HG03280 (cell line): Measurements from ENCODE around the gene SLC49A4.
"Not testable (repeated sequence)": the region's sequence is repeated elsewhere in the genome, so short reads cannot be mapped to it uniquely, and the experiment has no call there.

ENCODE experiments used
- ATAC-seq: cut with Tn5 transposase; IDR thresholded peaks from one replicate; pipeline ENCODE4 v1.9.1; 2021; ENCODE audit warnings: mild to moderate bottlenecking, moderate library complexity; ENCODE audit not compliant: unreplicated experiment

SLC49A4 gene, protein sequence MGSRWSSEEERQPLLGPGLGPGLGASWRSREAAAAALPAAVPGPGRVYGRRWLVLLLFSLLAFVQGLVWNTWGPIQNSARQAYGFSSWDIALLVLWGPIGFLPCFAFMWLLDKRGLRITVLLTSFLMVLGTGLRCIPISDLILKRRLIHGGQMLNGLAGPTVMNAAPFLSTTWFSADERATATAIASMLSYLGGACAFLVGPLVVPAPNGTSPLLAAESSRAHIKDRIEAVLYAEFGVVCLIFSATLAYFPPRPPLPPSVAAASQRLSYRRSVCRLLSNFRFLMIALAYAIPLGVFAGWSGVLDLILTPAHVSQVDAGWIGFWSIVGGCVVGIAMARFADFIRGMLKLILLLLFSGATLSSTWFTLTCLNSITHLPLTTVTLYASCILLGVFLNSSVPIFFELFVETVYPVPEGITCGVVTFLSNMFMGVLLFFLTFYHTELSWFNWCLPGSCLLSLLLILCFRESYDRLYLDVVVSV

DNA sequence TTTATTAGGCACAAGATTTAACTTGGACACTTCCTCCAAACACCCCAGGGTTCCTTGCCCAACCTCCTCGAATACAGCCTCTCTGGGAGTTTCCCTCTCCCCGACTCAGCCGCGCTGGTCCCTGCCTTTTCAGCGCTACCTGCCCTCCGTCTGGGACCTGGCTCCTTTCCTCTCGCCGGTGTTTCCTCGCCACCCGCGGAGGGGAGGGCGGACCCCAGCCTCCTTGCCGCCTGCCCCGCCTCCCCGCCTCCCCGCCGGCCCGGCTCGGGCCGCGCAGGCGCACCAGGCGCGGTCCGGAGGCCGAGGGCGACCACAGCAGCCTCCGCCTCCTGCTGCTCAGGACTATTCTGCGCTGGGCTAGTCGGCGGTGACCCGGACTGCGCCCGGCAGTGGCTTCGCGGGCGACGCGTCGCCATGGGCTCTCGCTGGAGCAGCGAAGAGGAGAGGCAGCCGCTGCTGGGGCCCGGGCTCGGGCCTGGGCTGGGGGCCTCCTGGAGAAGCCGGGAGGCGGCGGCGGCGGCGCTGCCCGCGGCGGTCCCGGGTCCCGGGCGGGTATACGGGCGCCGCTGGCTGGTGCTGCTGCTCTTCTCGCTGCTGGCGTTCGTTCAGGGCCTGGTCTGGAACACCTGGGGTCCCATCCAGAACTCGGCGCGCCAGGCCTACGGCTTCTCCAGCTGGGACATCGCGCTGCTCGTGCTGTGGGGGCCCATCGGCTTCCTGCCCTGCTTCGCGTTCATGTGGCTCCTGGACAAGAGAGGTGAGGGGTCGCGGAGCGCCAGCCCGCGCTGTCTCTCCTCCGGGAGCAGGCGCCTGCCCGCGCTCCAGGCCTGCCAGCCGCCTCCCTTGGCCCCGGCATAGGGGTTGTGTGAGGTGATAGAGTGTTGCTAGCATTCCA lies at the start of gene SLC49A4:
Gene SLC49A4 (plus strand): TSS at position 291 of the 895 bp plus-strand sequence. CDS start 124 bp downstream, at position 415.
- ATAC-seq: peak; percentile 82

DNA sequence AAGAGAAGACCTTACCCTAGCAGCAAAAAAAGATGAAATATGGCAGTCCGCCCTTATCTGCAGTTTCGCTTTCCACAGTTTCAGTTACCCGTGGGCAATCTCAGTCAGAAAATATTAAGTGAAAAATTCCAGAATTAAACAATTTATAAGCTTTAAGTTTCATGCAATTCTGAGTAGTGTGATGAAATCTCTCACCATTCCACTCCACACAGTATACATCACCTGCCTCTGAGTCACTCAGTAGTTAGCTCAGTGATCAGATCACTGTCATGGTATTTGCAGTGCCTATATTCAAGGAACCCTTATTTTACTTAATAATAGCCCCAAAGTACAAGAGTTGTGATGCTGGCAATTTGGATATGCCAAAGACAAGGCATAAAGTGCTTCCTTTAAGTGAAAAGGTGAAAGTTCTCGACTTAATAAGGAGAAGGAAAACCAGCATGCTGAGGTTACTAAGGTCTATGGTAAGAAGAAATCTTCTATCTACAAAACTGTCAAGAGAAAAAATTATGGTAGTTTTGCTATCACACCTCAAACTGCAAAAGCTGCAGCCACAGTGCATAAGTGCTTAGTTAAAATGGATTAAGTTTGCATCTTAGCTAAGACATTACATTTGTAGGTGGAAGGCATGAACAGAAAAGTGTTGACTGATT lies 49.4 kb upstream of the SLC49A4 start:
- no peak for ATAC-seq

DNA sequence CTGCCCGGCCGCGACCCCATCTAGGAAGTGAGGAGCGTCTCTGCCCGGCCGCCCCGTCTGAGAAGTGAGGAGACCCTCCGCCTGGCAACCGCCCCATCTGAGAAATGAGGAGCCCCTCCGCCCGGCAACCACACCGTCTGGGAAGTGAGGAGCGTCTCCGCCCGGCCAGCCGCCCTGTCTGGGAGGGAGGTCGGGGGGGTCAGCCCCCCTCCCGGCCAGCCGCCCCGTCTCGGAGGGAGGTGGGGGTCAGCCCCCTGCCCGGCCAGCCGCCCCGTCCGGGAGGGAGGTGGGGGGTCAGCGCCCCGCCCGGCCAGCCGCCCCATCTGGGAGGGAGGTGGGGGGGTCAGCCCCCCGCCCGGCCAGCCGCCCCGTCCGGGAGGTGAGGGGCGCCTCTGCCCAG lies 47.6 kb upstream of the SLC49A4 start:
- ATAC-seq: not testable (repeated sequence)

DNA sequence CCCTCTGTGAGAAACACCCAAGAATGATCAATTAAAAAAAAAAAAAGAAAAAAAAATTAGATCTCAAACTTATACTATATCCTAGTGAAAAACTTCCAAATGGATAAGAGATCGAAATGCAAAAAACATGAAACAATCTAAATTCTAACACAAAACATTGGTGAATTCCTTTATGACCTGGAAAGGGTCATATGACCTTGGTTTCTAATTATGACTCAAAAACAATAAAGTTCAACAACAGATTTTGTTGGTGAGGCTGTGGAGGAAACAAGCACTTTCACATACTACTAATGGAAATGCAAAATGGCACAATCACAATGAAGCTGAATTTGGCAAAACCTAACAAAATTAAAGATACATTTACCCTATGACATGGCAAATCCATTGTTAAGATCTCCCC lies 46.5 kb upstream of the SLC49A4 start:
- ATAC-seq: no peak

DNA sequence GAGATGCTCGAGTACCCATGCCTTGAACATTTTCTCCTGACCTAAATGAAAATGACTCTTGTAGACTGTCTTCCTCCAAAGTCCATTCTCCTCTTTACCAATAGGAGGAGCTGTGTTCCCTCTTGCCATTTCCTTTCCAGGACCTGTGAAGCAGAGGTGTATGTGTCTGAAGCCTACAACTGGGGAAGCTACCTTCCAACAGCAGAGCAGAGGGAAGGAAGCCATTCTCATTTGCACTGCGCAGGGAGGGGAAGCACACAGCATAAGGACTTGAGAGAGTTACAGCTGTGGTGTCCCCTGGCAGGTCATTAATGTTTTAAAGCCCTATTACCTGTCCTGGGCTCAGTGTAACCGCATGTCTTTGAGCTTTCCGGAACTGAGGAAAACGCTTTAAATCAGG lies 39.9 kb upstream of the SLC49A4 start:
- no peak for ATAC-seq

DNA sequence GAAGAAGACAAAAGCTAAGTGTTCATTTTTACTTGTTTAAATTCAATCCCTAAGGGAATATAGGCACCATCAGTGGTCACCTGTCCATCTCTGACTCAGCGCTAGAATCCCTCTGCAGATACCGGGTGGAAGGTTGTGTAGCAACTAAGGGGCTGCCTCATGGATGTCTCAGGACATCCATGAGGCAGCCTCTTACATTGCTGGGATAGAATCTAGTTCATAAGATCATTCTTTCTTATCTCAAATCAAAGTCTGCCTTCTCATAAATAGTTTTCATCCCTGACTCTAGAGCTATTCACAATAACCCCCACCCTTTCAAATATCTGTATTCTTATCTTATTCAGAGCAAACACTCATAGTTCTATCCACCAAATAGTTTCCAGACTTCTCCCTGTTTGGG lies 39.4 kb upstream of the SLC49A4 start:
- no peak for ATAC-seq

DNA sequence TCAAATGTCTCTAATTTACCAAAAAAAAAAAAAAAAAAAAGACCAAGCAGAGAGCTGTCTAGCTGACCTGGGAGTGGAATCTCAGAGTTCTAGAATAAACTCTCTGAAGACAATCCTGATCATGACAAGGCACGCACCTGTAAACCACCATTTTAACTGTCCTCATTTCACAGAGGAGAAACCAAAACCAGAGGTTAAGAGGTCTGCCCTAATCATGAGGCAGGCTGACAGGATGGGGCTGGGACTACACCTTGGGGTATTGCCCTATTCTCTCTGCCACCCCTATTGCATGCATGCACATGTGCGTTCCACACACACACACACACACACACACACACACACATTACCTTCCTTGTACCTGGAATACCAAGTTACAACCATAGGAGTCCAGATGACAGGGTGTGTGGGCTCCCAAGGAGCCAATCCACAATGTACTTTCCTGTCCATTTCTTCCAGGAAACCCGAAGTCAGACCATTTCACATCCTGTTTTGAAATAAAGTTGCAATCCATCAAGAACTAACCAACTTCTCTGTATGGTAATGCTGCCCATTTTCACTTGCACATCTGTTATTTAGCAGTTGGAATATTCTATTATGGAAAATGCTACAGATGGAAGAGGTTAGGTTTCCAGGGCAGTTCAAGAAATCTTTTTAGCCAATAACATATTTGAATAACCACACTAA lies 35.9 kb upstream of the SLC49A4 start:
- no peak for ATAC-seq

DNA sequence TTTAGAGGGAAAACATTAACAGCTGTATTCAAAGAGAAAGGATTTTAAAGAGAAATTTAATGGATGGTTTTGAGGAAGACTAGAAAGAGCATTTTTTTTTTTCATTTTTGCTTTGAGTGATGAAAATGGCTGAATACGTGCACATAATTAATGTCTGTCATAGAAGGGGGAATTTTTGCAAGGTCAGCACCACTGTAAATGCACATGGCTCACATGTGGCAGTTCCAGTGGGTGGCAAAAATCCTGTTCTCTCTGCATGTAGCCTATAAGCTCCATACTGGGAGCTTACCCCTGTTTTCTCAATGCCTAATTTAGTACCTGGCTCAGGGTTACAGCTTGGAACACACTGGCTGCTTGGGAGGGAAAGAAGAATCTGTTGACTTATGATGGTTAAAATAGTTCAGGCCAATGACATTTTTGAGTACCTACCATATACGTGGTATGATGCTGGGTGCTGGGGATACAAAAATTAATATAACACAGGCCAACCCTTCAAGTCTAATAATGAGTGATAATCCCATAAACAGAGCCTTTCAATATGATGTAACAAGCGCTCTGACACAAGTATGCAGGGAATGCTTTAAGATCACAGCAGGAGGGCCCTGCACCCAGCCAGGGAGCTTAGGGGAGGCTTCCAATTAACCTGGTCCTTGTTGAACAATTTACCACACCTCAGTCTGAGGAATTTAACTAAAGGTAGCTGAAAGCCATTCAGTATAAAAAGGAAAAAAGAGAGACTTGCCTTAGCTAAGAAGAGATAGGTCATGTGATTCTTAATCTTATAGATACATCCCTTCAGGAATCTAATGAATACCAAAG lies 34.2 kb upstream of the SLC49A4 start:
- no peak for ATAC-seq

DNA sequence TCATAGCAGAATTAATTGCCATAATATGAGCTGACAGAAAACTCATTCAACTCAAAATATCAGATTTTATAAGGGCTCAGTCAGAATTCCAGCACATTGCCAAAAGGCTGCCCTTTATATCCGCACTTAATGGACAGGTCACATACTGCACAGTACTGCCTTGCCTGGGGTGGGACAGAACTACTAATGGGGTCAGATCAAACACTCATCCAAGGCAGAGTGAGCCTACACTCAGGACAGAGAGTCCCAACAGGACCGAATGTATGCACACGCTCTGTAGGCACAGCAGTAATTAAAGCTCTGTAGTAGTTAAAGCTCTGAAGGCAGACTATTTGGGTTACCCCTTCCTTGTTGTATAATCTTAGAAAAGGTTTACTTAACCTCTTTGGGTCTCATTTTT lies 28.4 kb upstream of the SLC49A4 start:
- no peak for ATAC-seq

DNA sequence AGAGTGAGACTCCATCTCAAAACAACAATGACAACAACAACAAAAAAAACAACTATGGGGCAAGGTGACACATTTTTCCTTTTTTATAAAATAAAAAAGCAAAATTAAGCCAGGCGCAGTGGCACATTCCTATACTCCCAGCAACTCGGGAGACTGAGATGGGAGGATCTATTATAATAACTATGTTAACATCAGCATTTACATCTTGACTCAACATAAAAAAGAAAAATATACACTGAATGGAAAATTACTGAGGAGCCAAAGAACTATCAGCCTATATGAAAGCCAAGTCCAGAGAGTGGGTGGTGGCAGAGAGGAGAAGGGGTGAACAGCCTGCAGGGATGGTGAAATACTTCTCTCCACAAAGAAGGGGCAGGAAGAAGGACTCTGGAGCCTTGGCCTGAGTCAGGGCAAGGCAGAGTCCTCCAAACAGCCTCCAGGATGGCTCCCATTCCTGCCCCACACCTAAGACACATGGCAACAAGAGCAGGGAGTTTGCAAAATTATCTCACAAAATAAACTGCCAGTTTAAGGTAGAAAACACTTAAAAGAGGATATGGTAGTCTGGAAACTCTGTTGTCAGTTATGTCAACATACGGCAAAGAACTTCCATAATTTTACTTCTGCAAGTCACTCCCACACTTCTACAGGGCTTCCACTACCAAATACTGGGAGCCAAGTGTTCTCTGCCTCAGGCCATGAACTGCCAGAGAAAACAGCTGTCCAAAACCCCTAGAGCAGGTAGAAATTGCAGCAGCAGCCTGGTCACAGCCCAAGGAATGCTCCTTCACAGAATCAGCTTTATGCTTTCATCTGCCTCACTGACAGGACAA lies 27.1 kb upstream of the SLC49A4 start:
- no peak for ATAC-seq

DNA sequence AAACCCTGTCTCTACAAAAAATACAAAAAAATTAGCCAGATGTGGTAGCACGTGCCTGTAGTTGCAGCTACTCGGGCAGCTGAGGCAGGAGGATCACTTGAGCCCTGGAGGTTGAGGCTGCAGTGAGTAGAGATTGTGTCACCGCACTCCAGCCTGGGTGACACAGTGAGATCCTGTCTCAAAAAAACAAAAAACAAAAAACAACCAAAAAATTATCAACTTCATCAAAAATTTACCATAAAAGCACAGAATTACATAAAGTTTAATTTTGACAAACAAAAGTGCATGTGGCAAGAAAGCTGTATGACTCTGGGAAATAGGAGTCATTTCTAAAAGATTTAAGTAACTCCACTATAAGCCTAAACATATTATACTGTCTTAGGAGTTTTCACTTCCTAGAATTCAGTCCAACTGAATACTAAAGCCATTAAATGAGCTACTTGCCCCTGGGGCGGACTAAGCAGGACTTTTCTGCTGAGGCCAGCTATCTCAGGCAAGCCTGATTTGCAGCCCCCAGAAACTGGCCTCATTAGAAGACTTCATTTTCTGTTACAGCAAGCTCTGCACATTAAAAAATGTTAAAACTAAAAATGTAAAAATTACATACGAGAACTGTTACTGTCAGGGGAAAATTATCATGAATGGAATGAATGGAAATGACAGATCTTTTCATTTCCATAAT lies 24.2 kb upstream of the SLC49A4 start:
- ATAC-seq: no peak

DNA sequence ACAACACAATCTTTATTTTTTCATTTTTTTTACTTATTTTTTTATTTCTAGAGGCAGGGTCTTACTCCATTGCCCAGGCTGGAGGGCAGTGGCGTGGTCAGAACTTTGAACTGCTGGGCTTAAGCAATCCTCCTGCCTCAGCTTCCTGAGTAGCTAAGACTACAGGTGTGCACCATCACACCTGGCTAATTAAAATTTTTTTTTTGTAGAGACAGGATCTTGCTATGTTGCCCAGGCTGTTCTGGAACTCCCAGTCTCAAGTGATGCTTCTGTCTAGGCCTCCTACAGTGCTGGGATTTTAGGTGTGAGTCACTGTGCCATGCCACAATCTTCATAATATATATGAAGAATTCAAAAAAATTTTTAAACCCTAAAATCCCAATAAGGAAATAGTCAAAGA lies 22.0 kb upstream of the SLC49A4 start:
- no peak for ATAC-seq

DNA sequence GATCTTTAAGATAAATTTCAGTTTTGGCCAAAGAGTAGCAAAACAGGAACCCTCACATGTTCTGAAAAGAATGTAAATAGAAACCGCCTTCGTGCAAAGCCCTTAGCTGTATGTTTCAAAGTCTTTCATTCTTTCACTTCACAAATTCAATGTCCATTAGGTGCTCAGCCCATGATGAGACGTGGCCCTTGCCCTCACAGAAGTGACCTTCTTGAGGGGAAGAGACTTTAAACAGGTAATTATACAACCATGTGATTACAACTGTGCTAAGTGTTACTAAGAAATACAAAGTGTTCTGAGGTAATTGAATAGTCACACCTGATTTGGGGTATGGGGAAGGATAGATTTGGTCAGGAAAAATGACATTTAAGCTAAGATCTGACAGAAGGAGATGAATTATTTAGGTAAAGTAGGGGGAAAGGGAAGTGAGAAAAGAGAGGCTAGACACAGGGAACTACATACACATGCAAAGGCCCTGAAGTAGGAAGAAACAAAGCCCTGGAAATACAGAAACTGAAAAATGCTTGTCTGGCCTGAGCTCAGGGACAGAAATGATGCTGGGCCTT lies 20.8 kb upstream of the SLC49A4 start:
- ATAC-seq: no peak

DNA sequence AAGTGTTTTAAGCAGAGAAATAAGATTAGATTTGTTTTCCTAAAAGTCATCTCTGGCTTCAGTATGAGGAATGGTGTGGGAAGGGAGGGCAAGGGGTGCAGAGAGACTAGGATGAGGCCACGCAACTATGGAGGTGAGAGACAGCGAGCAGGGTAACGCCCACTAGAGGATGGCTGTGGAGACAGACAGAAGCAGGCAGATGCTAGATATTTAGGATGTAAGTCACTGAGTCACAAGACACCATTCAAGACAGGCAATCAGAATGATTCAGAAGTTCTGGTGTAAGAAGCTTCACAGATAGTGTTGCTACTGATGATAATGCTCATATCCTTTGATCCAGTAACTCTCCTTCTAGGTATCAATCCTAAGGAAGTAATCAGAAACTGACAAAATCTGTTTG lies 20.3 kb upstream of the SLC49A4 start:
- ATAC-seq: no peak

DNA sequence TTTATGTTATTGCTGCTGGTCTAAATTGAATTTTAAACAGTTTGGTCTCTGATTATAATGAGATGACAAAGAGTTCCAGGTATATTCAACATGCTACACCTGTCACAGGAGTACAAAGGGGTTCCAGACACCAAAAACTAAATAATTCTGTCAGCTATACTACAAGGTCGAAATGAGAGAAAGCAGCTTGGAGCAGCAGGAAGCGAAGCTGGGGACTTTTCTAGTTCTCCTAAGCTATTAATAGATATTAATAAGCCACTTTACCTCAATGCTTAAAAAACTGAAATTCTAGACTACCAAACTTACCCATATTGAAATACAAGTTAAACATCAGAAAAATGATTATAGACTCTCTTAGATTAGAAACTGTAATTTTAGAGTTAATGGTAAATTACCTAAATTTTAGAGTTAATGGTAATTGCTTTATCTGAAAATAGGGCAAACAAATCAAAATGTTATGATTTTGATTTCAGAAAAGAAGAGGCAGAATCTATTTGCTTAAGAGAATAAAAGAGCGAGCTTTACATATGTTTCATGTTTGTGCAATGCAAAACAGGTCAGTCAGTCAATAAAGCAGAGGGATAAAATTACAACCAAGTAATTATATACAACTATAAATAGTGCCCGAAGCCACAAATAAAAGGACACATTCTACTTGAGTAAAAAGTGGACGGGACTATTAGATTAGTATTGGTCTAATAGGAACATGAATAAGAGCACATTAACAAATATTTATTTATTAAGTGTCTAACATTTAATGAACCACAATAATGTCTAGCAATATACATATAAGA lies 18.0 kb upstream of the SLC49A4 start:
- ATAC-seq: no peak

DNA sequence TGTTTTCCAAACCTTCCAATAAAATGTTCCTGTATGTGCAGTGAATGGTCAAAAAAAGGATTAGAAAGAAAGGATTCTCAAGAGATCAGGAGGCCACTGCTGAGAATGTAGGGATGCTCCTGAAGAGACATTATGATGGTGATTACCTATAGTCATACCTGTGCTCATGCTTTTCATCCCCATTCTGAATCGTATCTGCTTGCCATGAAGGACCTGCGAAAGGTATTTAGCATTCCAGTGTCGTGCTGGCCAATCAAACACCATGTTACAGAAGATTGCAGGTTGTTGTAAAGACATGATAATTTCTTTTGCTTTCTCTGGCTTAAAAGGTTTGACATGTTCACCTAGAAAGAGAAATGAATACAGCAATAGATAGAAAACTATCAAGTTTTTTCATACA lies 17.3 kb upstream of the SLC49A4 start:
- ATAC-seq: no peak

DNA sequence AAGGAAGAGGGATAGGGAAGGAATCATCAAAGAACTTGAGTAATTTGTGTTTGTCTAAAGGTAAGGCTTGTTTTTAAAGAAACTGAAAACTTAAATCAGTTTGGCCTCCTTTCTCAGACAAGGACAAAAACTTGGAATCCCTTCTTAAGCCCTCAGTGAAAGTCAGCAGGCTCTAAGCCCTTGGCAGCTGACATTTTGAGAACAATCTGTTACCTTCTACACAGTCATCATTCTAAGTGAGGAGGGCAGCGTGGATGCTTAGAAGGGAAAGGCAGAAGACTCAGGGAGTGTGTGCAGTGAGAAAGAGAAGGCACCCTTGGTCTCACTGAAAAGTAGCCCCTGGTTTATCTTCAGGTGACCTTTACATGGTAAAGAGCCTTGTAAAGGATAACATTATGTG lies 12.1 kb upstream of the SLC49A4 start:
- ATAC-seq: no peak
